Common myeloid progenitor, CD34-positive (primary cell): Measurements from ENCODE around the gene HEXIM1.

ENCODE experiments used
- CTCF ChIA-PET: fragments of 350-600 bp; sonication (Branson Sonifier 250); formaldehyde crosslinking; loops from one replicate; lab custom pipeline; 2021; ENCODE audit warnings: antibody characterized with exemption; lab: Charles Lee
- POLR2A ChIA-PET: fragments of 350-600 bp; sonication (Branson Sonifier 250); formaldehyde crosslinking; loops from one replicate; lab custom pipeline; 2021; ENCODE audit warnings: antibody characterized with exemption; lab: Charles Lee
- DNase-seq, 3 donors: peaks; one replicate each; pipeline versions ENCODE4 v3.0.0 to v3.0.0-alpha.2; 2013
- H3K27ac ChIP-seq, 2 experiments: 1 replicate in 1 of 2; 2 replicates in 1 of 2; pipeline ENCODE4 v1.7.0; 2013; ENCODE audit warnings: inconsistent platforms in 2 of 2, low read length in 2 of 2, mild to moderate bottlenecking in 2 of 2, low read depth in 1 of 2, moderate library complexity in 1 of 2; ENCODE audit not compliant: severe bottlenecking in 2 of 2, insufficient read depth in 1 of 2, poor library complexity in 1 of 2
- H3K27me3 ChIP-seq, 5 experiments: replicated peaks in 2 of 5; 1 replicate in 3 of 5; 2 replicates in 2 of 5; pipeline versions ENCODE4 v1.6.1 to v1.7.0; 2013; ENCODE audit warnings: low read length in 4 of 5, mild to moderate bottlenecking in 2 of 5, moderate library complexity in 2 of 5, inconsistent platforms in 1 of 5; ENCODE audit not compliant: insufficient read depth in 5 of 5, control insufficient read depth in 4 of 5
- H3K36me3 ChIP-seq, 4 experiments: 1 replicate in 2 of 4; 2 replicates in 2 of 4; pipeline versions ENCODE4 v1.6.1 to v1.7.0; 2013; ENCODE audit warnings: low read length in 3 of 4, control low read depth in 1 of 4, mild to moderate bottlenecking in 1 of 4; ENCODE audit not compliant: control insufficient read depth in 4 of 4, insufficient read depth in 4 of 4
- H3K4me1 ChIP-seq, 4 experiments: 1 replicate in 3 of 4; 2 replicates in 1 of 4; pipeline versions ENCODE4 v1.6.1 to v1.7.1; 2013; ENCODE audit warnings: low read length in 3 of 4, mild to moderate bottlenecking in 3 of 4, control low read depth in 1 of 4, inconsistent platforms in 1 of 4, moderate library complexity in 1 of 4; ENCODE audit not compliant: control insufficient read depth in 4 of 4, insufficient read depth in 4 of 4; ENCODE audit errors: control extremely low read depth in 1 of 4
- H3K4me3 ChIP-seq, 7 experiments: 1 replicate in 4 of 7; 2 replicates in 3 of 7; pipeline versions ENCODE4 v1.5.1 to v1.7.0; 2013; ENCODE audit warnings: mild to moderate bottlenecking in 7 of 7, low read length in 6 of 7, moderate library complexity in 6 of 7, inconsistent platforms in 2 of 7, low read depth in 2 of 7, control low read depth in 1 of 7; ENCODE audit not compliant: insufficient read depth in 4 of 7, control insufficient read depth in 1 of 7; ENCODE audit errors: extremely low read depth in 1 of 7
- H3K9me3 ChIP-seq, 5 experiments: 1 replicate in 4 of 5; 2 replicates in 1 of 5; pipeline versions ENCODE4 v1.6.1 to v1.7.1; 2013; ENCODE audit warnings: low read length in 4 of 5, mild to moderate bottlenecking in 2 of 5, inconsistent platforms in 1 of 5, low read depth in 1 of 5, moderate library complexity in 1 of 5; ENCODE audit not compliant: control insufficient read depth in 4 of 5, insufficient read depth in 2 of 5; ENCODE audit errors: control extremely low read depth in 1 of 5
- WGBS: methylation state at CpG from one replicate; pipeline ENCODE4 v1.1.5; 2013; ENCODE audit not compliant: insufficient coverage; 5-methylcytosine and 5-hydroxymethylcytosine counted together

The HEXIM1 gene

DNA sequence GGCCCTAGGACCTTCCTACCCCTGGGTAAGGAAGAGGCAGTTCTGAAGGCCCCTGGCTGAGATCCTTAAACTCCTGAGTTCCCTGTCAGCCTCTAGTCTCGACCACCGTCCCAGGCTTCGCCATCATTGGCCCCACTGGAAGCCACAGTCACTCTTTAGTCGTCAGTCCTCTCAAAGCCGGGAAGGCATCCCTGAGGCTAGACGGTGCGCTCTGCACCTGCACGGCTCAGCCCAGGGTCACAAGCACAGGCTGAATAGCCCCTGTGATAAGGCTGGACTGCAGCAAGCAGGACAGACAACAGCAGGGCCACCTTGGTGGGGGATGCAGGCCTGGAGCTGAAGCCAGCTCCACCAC, 3.3 kb upstream of the HEXIM1 start:
- 93% methylated on average over 8 of the region's 8 CpGs for WGBS
- H3K4me3 ChIP-seq = peak overlapping the region in 1 of 7 experiments; percentile 68
- H3K27ac ChIP-seq = no peak overlapping the region
- ChIA-PET CTCF (interaction anchor here (0.9 to 9.2 kb wide), 5 partner anchors 9 to 53 kb away, joined by 3 to 148 read pairs (median 10); partner anchors contain the start of gene ACBD4), POLR2A (interaction anchor here (1.6 kb wide), 1 partner anchor 16 kb away, joined by 3 read pairs; no protein-coding TSS in a partner anchor)
- DNase-seq = no peak
- no peaks in the 10 kb centered on the region for H3K36me3 ChIP-seq
- peaks cover 0 to 48% (median 32%) of the 10 kb centered on the region in 4 experiments for H3K4me1 ChIP-seq
- no peaks in the 10 kb centered on the region for H3K9me3 ChIP-seq
- no peaks in the 10 kb centered on the region for H3K27me3 ChIP-seq

- Histone ChIP-seq H3K4me1 (peaks cover 10 to 59% (median 41%) of the 10 kb centered on the region in 4 experiments), H3K27me3 (no peaks in the 10 kb centered on the region), H3K9me3 (no peaks in the 10 kb centered on the region), H3K4me3 (no peak overlapping the region), H3K36me3 (no peaks in the 10 kb centered on the region), H3K27ac (peak overlapping the region in 1 of 2 experiments; percentile 100)
- 85% methylated on average over 9 of the region's 10 CpGs for WGBS
- ChIA-PET CTCF (interaction anchor here (1.4 to 9.2 kb wide), 3 partner anchors 10 to 52 kb away, joined by 4 to 148 read pairs (median 10); partner anchors contain the start of gene ACBD4), POLR2A (interaction anchor here (1.6 to 4.1 kb wide), 2 partner anchors 10 to 15 kb away, joined by 3 to 34 read pairs; partner anchors contain the start of gene ACBD4)
- no peak for DNase-seq
These were observed 2.1 kb upstream of the HEXIM1 start for GRCh38 chr17:45146166-45146565.

GRCh38 chr17:45146592-45146889, 1.7 kb upstream of the HEXIM1 start:
- H3K9me3 ChIP-seq = no peaks in the 10 kb centered on the region
- ChIA-PET CTCF (interaction anchor here (1.4 to 9.2 kb wide), 2 partner anchors 10 to 52 kb away, joined by 10 to 148 read pairs; partner anchors contain the start of gene ACBD4), POLR2A (interaction anchor here (4.1 kb wide), 1 partner anchor 10 kb away, joined by 34 read pairs; the partner anchor contains the start of gene ACBD4)
- WGBS = 95% methylated on average over 4 of the region's 4 CpGs
- DNase-seq = no peak
- H3K36me3 ChIP-seq = no peaks in the 10 kb centered on the region
- H3K27ac ChIP-seq = peak overlapping the region in 1 of 2 experiments; percentile 100
- H3K4me1 ChIP-seq = peaks cover 13 to 63% (median 44%) of the 10 kb centered on the region in 4 experiments
- peak overlapping the region in 5 of 7 experiments; percentile 74 to 96 (median 87) for H3K4me3 ChIP-seq
- H3K27me3 ChIP-seq = no peaks in the 10 kb centered on the region

DNA sequence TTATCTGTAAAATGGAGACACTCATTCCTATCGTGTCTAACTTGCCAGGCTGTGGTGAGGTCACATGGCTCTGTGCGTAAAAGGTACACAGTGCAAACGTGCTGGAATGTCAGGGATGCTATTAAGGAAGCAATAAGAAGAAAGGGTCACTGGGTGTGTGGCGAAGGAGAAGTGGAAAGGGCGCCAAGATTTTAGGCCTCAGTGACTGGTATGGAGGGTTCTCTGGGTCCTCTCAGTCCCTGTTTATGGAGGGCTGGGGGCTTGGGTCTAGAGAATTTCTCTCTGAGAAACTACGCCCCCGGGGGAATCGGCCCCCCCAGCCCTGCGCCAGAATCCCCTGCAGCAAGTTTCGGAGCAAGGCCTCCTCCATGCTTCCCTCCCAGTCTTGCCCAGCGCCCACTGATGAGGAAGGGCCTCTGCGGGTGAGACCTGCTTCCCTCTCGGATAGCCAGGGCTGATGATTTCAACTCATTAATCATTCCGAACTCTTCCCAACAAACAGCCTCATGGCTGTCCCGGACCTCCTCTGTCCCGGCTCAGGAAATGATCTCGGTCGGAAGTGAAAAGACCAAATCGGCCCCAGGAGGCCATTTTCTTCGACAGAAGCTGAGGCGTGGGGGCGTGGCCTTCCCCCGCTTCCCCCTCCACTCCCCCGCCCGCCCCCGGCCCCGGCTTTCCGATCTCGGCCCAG, 1.2 kb upstream of the HEXIM1 start:
- H3K36me3 ChIP-seq = no peaks in the 10 kb centered on the region
- H3K4me1 ChIP-seq = peaks cover 16 to 67% (median 48%) of the 10 kb centered on the region in 4 experiments
- H3K9me3 ChIP-seq = no peaks in the 10 kb centered on the region
- 16% methylated on average over 16 of the region's 29 CpGs for WGBS
- ChIA-PET CTCF (interaction anchor here (6.2 to 9.2 kb wide), 2 partner anchors 11 to 49 kb away, joined by 99 to 148 read pairs; partner anchors contain the start of gene ACBD4), POLR2A (interaction anchor here (0.6 to 6.4 kb wide), 6 partner anchors 11 to 442 kb away, joined by 3 to 194 read pairs (median 12); partner anchors contain the start of genes ACBD4, HEXIM2 and PLCD3)
- peak overlapping the region; percentile 100 for H3K27ac ChIP-seq
- peak in 2 of 3 donors; percentile 80 to 86 for DNase-seq
- H3K4me3 ChIP-seq = peak overlapping the region; percentile 59 to 97 (median 87)
- no peaks in the 10 kb centered on the region for H3K27me3 ChIP-seq

DNA sequence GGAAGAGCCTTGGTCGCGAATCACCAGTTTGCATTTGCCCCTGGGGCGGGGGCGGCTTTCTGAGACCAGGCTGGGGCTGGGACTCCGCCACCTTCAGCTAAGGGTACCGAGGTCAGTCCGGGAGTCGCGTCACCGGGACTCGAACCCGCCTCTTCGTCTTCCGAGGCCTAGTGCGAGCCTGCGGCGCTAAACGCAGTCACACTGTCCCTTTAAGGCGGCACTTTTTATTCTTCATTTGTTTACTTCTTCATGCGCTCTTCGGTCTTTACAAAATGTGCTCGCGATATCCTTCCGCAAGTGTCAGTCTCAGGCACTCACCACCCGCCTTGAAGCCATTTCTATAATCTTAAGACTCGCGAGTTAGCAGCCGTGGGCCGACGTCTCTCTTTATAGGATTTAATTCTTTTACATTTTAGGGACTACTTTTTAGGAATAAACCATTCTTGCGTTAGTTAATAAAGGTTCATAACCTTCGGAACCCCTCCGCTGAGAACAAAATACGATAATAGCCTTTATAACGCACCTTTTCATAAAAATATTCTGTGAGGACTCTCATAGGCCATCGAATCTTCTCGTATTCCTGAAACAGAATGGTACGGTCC, 593 bp upstream of the HEXIM1 start:
- Histone ChIP-seq H3K9me3 (no peaks in the 10 kb centered on the region), H3K4me1 (peaks cover 16 to 67% (median 48%) of the 10 kb centered on the region in 4 experiments), H3K27me3 (no peaks in the 10 kb centered on the region), H3K27ac (peak overlapping the region; percentile 100), H3K36me3 (no peaks in the 10 kb centered on the region), H3K4me3 (peak overlapping the region; percentile 59 to 97 (median 87))
- POLR2A ChIA-PET = interaction anchor here (0.5 to 6.4 kb wide), 16 partner anchors 8 to 443 kb away, joined by 3 to 194 read pairs (median 4); partner anchors contain the start of genes ACBD4, HEXIM2, NMT1 and PLCD3
- peak; percentile 96 to 98 (median 96) for DNase-seq
- CTCF ChIA-PET = interaction anchor here (2.7 to 9.2 kb wide), 5 partner anchors 11 to 49 kb away, joined by 9 to 148 read pairs (median 93); partner anchors contain the start of genes ACBD4 and HEXIM2
- 0% methylated on average over 33 of the region's 38 CpGs for WGBS

GRCh38 chr17:45149037-45149668, 878 bp downstream of the HEXIM1 start:
- WGBS = under 1% methylated on average over 31 of the region's 32 CpGs
- ChIA-PET CTCF (interaction anchor here (0.7 to 9.2 kb wide), 22 partner anchors 11 to 236 kb away, joined by 3 to 148 read pairs (median 7); partner anchors contain the start of genes ACBD4 and HEXIM2), POLR2A (interaction anchor here (0.6 to 6.4 kb wide), 15 partner anchors 10 to 217 kb away, joined by 3 to 194 read pairs (median 5); partner anchors contain the start of genes ACBD4, HEXIM2 and NMT1)
- DNase-seq = peak; percentile 72 to 78 (median 74)
- Histone ChIP-seq H3K4me1 (peaks cover 16 to 55% (median 44%) of the 10 kb centered on the region in 4 experiments), H3K27me3 (no peaks in the 10 kb centered on the region), H3K27ac (peak overlapping the region in 1 of 2 experiments; percentile 76), H3K4me3 (peak overlapping the region; percentile 60 to 92 (median 82)), H3K9me3 (no peaks in the 10 kb centered on the region), H3K36me3 (no peaks in the 10 kb centered on the region)
